ENCODE measurements around the gene PRR30. TPM values are rescaled to one million over a fixed set of nuclear protein-coding genes. Genes with fewer than 3 reads are reported as not detected.
"Not testable (repeated sequence)": the region's sequence is repeated elsewhere in the genome, so short reads cannot be mapped to it uniquely, and the experiment has no call there.

The PRR30 gene
- total and polyA plus RNA-seq, 7 donors, result not detected

DNA sequence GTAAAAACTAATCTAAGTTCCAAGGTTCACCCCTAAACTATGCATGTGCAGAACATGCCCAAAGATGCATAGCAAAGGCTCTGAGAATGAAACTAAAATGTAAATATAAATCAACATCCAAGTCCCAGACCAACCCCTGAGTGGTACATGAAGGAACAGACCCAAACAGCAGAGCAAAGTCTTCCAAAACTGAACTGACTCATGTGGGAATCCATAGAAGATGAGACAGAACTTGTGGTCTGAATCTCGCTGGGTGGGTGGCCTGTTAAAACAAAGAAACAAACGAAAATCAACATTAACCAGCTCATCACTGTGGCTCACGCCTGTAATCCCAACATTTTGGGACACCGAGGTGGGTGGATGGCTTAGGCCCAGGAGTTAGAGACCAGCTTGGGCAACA lies 43.1 kb upstream of the PRR30 start:
- peaks cover 31% of the 10 kb centered on the region for H3K4me1 ChIP-seq
- whole genome bisulfite sequencing, 3 donors, result 66 to 80% (median 70%) methylated on average over 4 of the region's 4 CpGs
- no peaks in the 10 kb centered on the region for H3K36me3 ChIP-seq (ENCODE audit: insufficient read depth in 1 of 2, low read depth in 1 of 2)
- intact Hi-C loops (cut with DNase I), result no loop called here
- no peak overlapping the region for H3K27ac ChIP-seq
- peaks cover 0 to 4% (median 0%) of the 10 kb centered on the region in 3 donors for H3K27me3 ChIP-seq (ENCODE audit: insufficient read depth in 3 of 3, low read length in 2 of 3)
- DNase-seq (no peak), ATAC-seq (no peak)
- no peaks in the 10 kb centered on the region for H3K9me3 ChIP-seq
- TF ChIP-seq, protein P1, sequence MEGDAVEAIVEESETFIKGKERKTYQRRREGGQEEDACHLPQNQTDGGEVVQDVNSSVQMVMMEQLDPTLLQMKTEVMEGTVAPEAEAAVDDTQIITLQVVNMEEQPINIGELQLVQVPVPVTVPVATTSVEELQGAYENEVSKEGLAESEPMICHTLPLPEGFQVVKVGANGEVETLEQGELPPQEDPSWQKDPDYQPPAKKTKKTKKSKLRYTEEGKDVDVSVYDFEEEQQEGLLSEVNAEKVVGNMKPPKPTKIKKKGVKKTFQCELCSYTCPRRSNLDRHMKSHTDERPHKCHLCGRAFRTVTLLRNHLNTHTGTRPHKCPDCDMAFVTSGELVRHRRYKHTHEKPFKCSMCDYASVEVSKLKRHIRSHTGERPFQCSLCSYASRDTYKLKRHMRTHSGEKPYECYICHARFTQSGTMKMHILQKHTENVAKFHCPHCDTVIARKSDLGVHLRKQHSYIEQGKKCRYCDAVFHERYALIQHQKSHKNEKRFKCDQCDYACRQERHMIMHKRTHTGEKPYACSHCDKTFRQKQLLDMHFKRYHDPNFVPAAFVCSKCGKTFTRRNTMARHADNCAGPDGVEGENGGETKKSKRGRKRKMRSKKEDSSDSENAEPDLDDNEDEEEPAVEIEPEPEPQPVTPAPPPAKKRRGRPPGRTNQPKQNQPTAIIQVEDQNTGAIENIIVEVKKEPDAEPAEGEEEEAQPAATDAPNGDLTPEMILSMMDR (IDR thresholded peaks at IDR 0.05), result no peak
- H3K4me3 ChIP-seq, result no peak overlapping the region

- ATAC-seq, result no peak
- TF ChIP-seq, protein P1 (IDR thresholded peaks at IDR 0.05), result no peak
Measured at GRCh38 chr2:27179344-27180000, 40.3 kb upstream of the PRR30 start.

GRCh38 chr2:27178469-27178868 lies 39.3 kb upstream of the PRR30 start:
- no peak overlapping the region for H3K4me3 ChIP-seq
- H3K27me3 ChIP-seq (ENCODE audit: insufficient read depth in 3 of 3, low read length in 2 of 3), result peaks cover 0 to 12% (median 0%) of the 10 kb centered on the region in 3 donors
- H3K27ac ChIP-seq, result no peak overlapping the region
- 86 to 91% (median 86%) methylated on average over 3 of the region's 3 CpGs for WGBS, 3 donors
- ATAC-seq (no peak), DNase-seq (no peak)
- intact Hi-C loops (cut with DNase I), result loop anchor here in 1 of 2 donors (5.0 kb wide), 1 partner anchor 36 kb away; no protein-coding TSS in a partner anchor
- TF ChIP-seq, protein P1 (IDR thresholded peaks at IDR 0.05), result no peak
- H3K9me3 ChIP-seq, result no peaks in the 10 kb centered on the region
- H3K36me3 ChIP-seq (ENCODE audit: insufficient read depth in 1 of 2, low read depth in 1 of 2), result no peaks in the 10 kb centered on the region
- H3K4me1 ChIP-seq, result no peaks in the 10 kb centered on the region

More at GRCh38 chr2:27179344-27180000, 40.3 kb upstream of the PRR30 start:
- H3K9me3 ChIP-seq, result no peaks in the 10 kb centered on the region
- no peaks in the 10 kb centered on the region for H3K36me3 ChIP-seq (ENCODE audit: insufficient read depth in 1 of 2, low read depth in 1 of 2)
- WGBS, 3 donors, result 67 to 74% (median 72%) methylated on average over 3 of the region's 3 CpGs
- peaks cover 0 to 7% (median 0%) of the 10 kb centered on the region in 3 donors for H3K27me3 ChIP-seq (ENCODE audit: insufficient read depth in 3 of 3, low read length in 2 of 3)
- no peak overlapping the region for H3K4me3 ChIP-seq
- no peak overlapping the region for H3K27ac ChIP-seq
- intact Hi-C loops (cut with DNase I), result loop anchor here in 1 of 2 donors (5.0 kb wide), 1 partner anchor 37 kb away; no protein-coding TSS in a partner anchor
- DNase-seq, result no peak
- H3K4me1 ChIP-seq, result peaks cover 7% of the 10 kb centered on the region

DNA sequence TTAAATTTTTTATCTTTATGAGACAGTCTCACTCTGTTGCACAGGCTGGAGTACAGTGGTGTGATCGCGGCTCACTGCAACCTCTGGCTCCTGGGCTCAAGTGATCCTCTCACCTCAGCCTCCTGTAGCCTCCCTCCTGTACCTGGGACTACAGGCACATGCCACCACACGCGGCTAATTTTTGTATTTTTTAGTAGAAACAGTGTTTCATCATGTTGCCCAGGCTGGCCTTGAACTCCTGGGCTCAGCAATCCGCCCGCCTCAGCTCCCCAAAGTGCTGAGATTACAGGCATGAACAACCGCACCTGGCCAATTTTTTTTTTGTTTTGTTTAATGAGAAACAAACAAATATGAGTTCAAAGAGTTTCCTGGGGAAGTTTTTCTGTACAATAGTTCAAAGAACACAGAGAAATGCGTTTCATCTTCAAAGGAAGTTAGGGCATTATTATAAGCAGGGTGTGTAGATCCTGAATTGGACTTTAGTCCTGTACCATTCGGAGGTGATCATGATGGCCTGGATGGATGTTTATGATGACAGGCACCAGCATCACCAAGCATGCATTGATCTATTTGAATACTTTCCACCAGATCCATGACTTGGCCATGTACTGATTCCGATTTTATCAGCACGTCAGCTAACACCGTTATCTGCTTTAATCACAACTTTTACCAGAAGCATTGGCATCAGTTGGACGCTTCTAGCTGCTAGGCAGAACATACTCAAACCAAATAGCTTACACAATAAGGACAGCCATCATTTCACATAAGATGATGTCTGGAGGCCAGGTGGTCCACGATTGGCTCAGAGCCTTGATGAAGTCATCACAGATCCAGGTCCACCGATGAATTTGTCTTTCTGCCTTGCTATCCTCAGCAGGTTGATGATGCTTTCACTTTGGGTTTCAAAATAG lies 38.5 kb upstream of the PRR30 start:
- WGBS, 3 donors, result 82 to 85% (median 84%) methylated on average over 15 of the region's 15 CpGs
- DNase-seq (no peak), ATAC-seq (no peak)
- Histone ChIP-seq H3K4me1 (no peaks in the 10 kb centered on the region), H3K9me3 (no peaks in the 10 kb centered on the region), H3K27me3 (ENCODE audit: insufficient read depth in 3 of 3, low read length in 2 of 3) (peaks cover 0 to 12% (median 0%) of the 10 kb centered on the region in 3 donors), H3K27ac (no peak overlapping the region), H3K4me3 (no peak overlapping the region), H3K36me3 (ENCODE audit: insufficient read depth in 1 of 2, low read depth in 1 of 2) (no peaks in the 10 kb centered on the region)
- TF ChIP-seq, protein P1 (IDR thresholded peaks at IDR 0.05), result no peak
- intact Hi-C loops (cut with DNase I), result loop anchor here in 1 of 2 donors (5.0 kb wide), 1 partner anchor 35 kb away; no protein-coding TSS in a partner anchor

GRCh38 chr2:27175781-27176180 lies 36.6 kb upstream of the PRR30 start:
- H3K9me3 ChIP-seq; H3K36me3 ChIP-seq (ENCODE audit: insufficient read depth in 1 of 2, low read depth in 1 of 2); H3K27ac ChIP-seq; H3K4me3 ChIP-seq; DNase-seq; H3K4me1 ChIP-seq; ATAC-seq: not testable (repeated sequence)
- H3K27me3 ChIP-seq (ENCODE audit: insufficient read depth in 3 of 3, low read length in 2 of 3), result peaks cover 0 to 12% (median 0%) of the 10 kb centered on the region in 3 donors
- intact Hi-C loops (cut with DNase I), result loop anchor here in 1 of 2 donors (5.0 kb wide), 1 partner anchor 33 kb away; no protein-coding TSS in a partner anchor
- 89 to 90% (median 90%) methylated on average over 4 of the region's 4 CpGs for WGBS, 3 donors

All from psoas muscle (tissue), 8 donors.